ENCODE data around the gene SLC26A6.

SLC26A6 gene

DNA sequence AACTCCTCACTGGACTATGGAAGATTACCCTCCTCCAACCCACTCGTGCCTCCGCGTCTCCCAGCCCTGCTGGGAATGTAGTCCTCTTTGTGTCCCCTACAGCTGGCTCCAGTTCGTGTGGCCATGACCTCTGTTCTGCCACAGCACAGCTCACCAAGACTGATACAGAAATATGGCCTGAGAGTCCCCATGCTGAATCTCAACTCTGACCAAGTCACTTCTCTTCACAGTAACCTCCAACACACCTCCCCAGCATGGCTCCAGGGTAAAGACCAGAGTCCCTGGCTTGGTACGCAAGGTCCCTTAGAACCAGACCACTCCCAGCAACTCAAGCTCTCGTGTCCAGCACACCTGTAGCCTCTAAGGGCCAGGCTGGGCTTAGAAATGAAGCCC is 37.9 kb downstream of the SLC26A6 start:
- no peak for DNase-seq

DNA sequence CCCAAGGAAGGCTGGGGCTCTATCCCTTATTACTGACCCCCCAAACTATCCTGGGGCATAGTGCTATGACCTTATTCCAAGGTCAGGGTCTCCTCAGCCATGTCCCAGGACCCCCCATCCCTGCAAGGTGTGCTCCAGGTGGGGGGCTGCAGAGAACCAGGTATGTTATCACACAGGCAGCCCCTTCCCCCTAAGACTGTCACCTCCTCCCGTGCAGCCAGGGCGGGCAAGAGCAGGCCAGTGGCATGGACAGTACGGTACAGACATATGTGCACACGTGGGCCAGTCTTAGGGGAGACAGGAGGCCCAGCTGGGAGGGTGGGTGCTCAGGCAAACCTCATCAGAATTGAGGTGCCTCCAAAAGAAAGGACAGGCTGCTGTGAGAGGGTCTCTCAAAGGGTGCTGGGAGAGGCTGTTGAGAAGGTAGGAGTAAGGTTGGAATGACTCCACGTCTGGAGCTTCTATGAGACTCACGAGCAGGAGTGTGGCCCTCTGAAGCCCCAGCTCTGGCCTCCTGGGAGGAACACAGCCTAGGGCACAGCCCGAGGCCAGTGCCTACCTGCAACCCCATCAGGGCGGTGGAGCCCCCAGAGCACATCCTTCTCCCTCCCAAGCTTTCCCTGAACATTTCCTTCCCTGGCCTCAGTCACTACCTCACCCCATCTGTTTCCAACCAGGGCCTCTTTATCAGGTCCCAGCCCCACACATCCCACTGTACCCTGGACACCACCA is 38.4 kb downstream of the SLC26A6 start:
- no peak for DNase-seq

DNA sequence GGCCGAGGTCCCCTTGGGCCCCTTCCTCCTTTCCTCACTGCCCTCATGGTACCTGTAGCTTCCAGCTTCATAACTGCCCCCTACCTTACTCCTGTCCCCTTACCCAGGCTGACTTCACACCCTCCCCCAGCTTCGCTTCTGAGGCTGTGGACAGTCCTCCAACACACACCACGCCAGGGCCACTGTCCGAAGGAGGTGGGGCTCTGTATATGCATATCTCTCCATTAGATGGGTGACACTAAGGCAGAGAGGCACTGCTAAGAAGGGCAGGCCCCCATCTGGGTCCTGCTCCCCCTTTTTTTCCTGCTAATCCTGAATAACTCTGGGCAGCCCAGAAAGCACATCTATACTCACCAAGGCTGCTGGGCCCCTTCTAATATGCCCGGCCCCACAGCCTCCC is 39.1 kb downstream of the SLC26A6 start:
- no peak for DNase-seq

DNA sequence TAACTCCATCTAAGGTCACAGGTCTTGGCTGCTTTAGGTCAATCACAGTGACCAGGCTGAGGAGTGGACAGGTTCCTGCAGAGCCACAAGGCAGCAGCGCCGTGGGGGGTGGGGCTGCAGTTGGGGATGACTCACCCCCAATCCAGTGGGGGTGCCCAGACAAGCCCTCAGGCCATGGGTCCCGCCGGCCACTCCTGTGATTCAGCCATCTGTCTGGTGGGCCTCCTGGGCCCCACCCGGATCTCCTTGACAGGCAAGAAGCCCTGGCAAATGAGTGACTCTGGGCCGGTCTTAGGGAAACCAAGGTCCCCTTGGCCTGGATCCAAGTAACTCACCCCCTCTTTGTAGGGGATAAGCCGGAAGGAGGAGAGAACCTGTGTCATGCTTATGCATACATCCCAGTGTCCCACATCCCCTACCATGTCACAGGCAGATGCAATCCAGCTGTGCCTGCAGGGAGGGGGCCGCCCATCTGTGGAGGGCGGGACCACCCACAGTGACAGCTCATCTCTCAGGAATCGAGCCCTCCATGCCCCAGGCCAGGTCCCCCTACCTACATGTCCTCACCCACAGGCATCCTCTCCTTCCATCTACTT is 39.6 kb downstream of the SLC26A6 start:
- DNase-seq, result no peak

GRCh38 chr3:48595075-48595525 is 40.2 kb downstream of the SLC26A6 start, which contains the start of gene COL7A1:
TSS of gene COL7A1 (minus strand) at chr3:48595329. CDS start at chr3:48595159, 170 bp downstream.
- DNase-seq, result no peak

GRCh38 chr3:48594417-48595049 is 40.7 kb downstream of the SLC26A6 start:
- DNase-seq, result no peak

GRCh38 chr3:48593337-48593736 is 41.9 kb downstream of the SLC26A6 start:
- no peak for DNase-seq

- no peak for DNase-seq
Observed at GRCh38 chr3:48592519-48593087, 42.7 kb downstream of the SLC26A6 start.

GRCh38 chr3:48591886-48592518 is 43.3 kb downstream of the SLC26A6 start:
- no peak for DNase-seq

GRCh38 chr3:48591436-48591835 is 43.8 kb downstream of the SLC26A6 start:
- no peak for DNase-seq

DNA sequence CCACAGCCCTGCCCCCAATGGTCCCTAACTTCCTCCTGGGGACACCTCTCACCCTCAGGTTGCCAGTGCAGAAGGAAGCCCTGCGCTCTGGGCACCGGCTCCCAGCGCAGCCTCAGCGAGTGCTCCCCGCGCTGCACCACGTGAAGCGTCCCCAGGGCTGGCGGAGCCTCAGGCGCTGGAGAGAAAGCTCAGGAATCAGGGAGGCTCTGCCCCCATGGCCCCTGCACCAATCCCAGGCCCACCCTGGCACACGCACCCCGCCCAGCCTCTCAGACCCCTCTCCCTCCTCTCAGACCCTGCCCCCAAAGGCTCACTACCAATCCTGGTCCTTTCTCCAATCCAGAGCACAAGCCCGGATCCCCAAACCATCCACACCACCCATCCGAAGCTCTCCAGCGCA is 47.0 kb downstream of the SLC26A6 start:
- DNase-seq, result no peak

- no peak for DNase-seq
Observed at GRCh38 chr3:48587686-48588085, 47.6 kb downstream of the SLC26A6 start.

DNA sequence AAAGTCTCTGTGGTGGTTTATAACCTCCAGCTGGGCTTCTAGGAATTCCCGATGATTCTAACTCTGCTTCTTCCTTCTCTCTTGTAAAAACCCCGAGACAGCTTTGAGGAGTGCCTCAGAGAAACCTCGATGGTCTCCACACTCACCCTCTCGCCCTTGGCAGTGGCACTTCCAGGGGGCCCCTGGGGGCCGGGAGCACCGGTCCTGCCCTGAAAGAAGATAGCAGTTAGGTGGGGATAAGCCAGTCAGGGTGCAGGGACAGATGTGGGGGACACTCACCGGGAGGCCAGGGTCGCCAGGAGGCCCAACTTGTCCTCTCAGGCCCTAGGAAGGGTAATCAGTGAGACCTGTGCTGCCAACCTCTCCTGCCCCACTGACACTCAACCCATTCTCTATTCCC is 49.9 kb downstream of the SLC26A6 start:
- no peak for DNase-seq

DNA sequence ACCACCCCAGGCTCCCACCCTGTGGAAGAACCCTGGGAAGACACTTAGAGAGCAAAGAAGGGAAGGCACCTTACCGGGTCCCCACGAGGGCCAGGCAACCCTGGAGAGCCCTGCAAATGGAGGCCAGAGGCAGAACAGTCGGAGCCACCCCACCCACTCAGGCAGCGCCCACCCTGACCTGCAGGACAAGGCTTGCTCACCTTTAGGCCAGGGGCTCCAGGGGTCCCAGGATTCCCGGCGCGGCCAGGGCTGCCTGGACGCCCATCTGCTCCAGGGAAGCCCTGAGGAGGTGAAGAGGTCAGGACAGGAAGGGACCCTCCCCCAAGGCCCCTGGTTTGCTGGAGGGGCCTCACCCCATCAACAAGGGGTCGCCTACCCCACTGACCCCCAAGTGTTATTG is 50.4 kb downstream of the SLC26A6 start:
- no peak for DNase-seq

- no peak for DNase-seq
Observed at GRCh38 chr3:48581621-48582481, 53.4 kb downstream of the SLC26A6 start.

GRCh38 chr3:48576647-48577046 is 58.6 kb downstream of the SLC26A6 start:
- no peak for DNase-seq
